Measurements from ENCODE around the gene NCMAP.
A peak's percentile ranks its signal among the peaks of the same experiment; 100 is the strongest.

NCMAP gene

DNA sequence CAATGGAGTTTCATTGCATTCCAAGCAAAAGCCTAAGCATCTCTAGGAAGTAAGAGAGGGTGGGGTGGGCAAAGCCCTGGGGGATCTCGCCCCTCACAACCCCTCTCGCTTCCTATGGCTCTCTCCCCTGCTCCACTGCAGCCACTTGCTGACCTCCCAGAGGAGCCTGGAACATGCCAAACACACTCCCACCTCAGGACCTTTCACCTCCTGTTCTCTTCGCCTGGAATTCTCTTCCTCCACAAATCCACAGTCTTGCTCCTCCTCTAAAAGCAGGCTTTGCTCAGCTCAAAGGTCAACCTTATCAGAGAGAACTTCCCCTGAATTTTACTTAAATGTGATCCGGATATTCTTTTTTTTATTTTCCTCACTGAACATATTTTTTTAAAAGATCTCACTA, 66.3 kb downstream of the NCMAP start:
- DNase-seq (ENCODE audit: low read depth) = no peak

DNA sequence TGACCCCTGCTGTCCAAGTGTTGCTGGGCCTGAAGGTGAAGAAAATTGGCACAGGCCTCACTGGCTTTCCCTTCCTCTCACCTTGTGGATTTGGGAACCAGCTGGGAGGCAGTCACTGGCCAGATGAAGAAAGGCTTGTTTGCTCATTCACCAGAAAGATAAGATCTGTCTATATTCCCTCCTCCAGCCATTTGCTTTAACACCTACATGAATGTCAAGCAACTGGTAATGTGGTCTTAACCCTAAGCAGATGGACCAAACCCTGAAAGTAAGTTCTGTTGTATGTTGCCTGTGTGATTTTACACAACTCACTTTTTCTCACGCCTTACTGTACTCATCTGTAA, 76.9 kb downstream of the NCMAP start:
- no peak for DNase-seq (ENCODE audit: low read depth)

DNA sequence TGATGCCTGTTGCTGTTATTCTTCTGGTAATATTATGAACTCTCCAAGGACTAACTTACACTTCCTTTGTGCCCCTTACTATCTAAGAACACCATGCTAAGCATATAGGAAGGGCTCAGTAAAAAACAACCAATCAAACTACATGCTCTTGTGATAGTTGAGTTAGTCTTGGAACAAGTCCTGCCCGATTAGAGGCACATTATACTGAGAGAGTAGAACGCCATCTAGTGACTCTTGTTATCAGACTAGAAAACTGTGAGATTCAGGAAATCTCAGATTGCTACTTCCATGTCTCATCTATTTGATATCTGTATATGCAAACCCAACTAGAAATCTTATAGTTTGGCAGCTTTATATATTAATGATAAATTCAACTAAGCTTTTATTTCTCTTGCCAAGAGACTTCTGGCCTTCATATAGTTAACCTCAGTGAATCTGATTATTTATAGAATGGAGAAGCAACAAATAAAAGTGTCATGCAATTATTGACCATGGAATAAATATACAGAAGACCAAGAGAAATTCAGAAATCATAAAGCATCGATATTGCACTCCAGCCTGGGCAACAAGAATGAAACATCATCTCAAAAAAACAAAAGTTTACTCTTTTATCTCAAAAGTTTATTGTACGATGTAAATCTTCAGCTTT, 79.4 kb downstream of the NCMAP start:
- DNase-seq (ENCODE audit: low read depth) = no peak

DNA sequence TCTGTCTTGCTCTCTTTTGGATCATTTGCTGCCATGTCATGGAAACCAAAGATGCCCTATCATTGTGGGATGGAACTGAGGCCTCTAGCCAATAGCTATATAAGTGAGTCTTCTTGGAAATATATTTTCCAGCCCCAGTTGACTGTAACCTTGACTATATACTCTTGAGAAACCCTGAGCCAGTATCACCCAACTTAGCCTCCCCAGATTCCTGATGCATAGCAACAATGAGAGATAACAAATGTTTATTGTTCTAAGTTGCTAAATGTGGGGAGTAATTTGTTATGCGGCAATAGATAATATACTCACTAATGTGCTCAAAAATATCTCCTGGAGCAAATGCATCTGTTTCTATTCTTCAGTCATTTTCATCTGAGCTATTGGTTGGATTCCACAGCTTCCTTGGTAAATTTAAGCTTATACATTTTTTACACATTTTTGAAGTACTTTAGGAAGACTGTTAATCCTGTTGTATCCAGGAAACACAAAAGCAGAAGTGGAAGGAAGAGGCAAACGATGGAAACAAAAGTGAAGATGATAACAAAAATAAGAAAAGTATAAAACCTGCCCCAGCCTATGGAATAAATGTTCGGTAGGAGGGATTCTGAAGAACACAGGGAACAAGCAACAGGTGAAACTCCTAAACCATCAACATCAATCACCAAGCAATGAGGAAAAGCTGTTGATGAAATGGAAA, 80.9 kb downstream of the NCMAP start:
- no peak for DNase-seq (ENCODE audit: low read depth)

DNA sequence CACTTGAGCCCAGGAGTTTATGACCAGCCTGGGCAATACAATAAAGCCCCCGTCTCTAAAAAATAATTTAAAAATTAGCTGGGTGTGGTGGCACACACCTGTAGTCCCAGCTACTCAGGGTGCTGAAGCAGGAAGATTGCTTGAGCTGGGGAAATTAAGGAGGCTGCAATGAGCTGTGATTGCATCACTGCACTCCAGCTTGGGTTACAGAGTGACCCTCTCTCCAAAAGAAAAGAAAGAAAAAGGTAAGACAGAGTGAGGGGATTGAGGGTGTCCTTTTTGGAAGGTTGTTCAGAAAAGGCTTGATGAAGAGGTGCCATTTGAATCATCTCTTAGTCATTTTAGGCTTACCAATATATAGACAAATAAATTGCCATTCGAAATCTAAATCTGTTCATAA, 83.2 kb downstream of the NCMAP start:
- DNase-seq (ENCODE audit: low read depth) = no peak

DNA sequence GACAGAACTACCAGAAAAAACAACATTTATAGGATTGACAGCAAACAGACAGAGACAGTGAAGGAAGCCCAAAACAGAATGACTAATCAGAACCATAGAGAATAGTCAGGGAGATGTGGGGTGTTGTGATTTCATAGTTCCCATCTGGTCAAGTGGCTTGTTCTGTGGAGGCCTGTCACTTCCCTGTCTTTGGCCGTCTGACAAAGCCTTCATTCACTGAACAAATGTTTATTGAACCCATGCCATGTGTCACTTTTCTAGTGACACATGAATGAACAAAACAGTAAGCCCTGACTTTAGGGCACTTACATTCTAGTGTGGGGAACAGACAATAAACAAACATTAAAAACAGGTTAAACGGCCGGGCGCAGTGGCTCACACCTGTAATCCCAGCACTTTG, 84.0 kb downstream of the NCMAP start:
- no peak for DNase-seq (ENCODE audit: low read depth)

DNA sequence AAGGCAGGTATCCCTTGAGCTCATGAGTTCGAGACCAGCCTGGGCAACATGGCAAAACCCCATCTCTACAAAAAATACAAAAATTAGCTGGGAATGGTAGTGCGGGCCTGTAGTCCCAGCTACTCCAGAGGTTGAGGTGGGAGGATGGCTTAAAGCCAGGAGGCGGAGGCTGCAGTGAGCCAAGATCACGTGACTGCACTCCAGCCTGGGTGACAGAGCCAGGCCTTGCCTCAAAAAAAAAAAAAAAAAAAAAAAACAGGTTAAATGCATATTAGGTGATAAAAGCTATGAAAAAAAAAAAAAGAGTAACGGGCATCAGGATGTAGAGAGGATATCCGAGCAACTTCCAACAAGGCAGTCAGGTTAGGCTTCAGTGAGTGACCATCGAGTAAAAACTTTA, 84.4 kb downstream of the NCMAP start:
- no peak for DNase-seq (ENCODE audit: low read depth)

DNA sequence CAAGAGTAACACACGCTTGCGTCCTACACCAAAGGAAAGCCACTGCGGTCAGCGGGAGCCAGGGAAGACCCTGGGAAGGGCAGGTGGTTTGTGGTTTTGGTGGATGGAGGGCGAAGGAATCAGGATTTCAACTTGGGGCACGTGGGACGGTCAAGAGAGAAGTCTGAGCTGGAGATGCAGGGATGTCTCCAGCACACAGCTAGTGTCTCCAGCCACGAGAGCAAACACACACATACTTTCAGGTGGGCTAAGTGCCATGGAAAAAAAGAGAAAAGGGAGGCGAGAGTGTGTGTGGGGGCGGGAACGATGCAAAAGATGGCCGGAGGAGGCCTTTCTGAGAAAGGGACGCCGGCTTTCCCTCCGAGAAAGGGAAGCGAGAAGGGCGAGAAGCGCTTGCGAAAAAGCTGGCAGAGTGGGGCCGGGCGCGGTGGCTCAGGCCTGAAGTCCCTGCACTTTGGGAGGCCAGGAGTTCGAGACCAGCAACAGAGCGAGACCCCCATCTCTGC, 85.8 kb downstream of the NCMAP start:
- peak; percentile 17 for DNase-seq (ENCODE audit: low read depth)

DNA sequence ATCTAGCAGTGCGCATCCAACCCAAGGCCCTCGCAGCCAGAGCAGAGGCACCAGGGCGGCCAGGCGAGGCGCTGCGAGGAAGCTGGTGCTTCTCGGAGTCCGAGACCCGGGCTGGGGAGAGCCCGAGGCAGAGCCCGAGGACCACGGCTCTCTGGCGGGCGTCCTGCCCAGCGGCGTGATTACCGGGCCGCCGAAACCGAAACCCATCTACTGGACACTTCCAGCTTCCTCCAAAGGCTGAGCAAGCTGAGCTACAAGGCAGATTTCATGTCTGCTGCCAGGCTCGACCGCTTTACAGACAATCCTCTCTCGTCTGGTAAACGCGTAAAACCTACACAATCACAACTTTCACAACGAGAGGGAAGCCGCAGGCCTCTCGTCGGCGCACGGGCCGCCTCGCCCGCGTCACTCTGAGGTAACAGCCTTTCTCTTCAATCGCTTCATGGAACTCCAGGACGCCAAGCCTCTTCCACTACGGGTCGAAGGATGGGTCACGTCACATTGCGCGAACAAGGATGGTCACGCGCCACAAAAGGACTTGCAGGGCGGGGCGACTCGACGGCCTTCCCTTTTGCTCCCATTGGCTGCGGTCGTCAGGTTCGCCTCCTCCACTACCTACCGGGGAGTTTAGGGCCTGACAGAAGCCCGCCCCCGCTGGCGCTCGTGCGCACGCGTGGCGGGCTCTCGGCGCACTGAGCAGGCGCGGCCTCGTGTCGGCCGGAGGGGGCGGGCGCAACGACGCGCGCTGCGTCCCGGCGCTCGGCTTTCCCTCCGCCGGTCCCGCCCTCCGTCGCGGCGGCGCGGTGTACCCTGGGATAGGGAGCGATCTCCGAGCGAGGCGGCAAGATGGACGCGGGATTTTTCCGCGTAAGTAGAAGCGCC, 86.8 kb downstream of the NCMAP start, which contains the start of gene SRRM1:
SRRM1 (plus strand) TSS at position 822 of the 882 bp plus-strand sequence; CDS start at position 847, 25 bp downstream.
- peak; percentile 98 for DNase-seq (ENCODE audit: low read depth)

DNA sequence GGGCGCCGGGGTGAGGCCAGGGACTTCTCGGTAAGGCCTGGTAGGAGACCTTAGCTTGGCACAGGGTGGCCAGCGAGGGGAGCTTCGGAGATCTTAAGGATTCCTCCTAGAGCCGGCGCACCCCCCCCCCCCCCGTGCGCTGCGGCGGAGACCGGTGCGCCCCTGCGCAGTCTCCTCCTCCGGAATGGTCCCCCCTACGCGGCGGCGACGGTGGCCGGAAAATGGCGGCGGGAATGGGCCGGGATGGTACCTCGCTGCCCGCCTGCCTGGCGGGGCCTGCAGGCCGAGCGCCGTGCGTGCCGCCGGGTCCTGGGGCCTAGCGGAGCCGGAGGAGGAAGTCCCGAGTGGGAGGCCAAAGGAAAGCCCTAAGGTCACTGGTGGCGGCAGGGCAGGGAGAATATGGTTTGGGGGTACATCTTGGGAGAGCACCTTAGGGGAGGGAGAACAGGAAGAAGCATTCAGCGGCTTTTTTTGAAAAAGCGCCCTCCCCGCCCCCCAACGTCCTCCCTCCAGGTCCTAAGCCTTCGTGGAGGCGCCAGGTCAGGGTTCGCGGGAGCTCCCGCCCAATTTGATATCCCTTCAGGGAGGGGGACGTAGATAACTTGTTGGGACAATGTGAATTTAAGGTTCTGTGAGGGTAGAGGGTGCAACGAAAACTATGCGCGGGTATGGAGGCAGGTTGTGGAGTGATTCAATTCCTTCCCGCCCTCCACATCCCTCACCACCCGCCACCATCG, 87.6 kb downstream of the NCMAP start:
- peak; percentile 40 for DNase-seq (ENCODE audit: low read depth)

DNA sequence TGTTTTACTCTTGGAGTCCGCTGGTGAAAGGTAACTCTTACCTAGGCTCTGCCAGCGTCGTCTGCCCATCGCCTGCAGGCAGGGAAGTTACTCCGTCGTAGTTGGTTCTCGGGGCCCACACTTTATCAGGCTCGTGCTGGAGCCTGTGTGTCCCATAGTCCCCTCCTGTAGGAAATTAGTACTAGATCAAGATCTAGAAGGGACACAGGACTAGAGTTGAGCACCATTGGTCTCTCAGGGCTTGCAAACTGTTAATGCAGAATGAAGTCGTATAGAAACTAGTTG, 88.2 kb downstream of the NCMAP start:
- DNase-seq (ENCODE audit: low read depth) = no peak

DNA sequence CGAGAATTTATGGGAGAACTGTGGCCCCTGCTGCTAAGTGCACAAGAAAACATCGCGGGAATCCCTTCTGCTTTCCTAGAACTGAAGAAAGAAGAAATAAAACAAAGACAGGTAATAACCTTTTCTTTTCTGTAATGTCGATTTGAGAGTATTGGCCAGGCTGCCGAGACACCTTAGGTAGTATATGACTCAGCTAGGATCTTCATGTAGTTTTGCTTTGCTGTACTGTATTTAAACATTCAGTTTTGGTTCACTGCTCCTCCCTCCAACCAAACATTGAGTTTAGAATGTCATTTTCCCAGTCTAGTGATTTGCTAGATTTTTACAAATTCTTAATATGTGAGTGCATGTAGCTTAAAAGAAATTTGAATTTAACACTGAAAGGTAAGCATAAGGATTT, 93.0 kb downstream of the NCMAP start:
- DNase-seq (ENCODE audit: low read depth) = no peak

DNA sequence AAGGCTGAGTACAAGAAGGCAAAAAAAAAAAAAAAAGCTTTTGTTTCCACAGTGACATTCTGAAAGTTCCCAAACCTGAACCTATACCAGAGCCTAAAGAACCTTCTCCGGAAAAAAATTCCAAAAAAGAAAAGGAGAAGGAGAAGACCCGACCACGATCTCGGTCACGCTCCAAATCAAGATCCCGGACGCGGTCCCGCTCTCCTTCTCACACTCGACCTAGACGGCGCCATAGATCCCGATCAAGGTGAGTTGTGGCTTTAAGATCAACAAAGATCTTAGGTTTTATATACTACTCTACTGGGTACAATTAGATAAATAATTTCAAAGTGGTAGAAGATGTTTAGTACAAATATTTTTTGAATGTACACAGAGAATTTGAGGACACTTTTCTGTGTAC, 96.5 kb downstream of the NCMAP start:
- no peak for DNase-seq (ENCODE audit: low read depth)

DNA sequence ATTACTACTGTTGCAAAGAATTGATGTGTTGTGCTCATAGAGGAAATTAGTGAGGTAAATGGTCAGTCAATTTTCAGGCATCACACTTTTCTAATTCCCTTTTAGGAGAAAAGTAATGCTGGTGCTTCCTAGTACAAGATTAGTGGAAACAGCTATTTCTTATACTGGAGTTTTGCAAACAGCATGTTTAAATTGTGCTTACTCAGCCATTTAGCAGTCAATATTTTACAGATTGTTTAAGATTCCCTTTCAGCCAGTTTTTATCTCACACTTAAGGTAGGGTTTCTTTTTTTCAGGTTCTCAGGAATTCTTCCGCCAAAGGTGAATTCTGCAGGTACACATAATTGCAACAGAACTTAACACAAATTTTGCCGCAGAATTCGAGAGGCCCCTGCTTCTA, 98.1 kb downstream of the NCMAP start:
- no peak for DNase-seq (ENCODE audit: low read depth)

DNA sequence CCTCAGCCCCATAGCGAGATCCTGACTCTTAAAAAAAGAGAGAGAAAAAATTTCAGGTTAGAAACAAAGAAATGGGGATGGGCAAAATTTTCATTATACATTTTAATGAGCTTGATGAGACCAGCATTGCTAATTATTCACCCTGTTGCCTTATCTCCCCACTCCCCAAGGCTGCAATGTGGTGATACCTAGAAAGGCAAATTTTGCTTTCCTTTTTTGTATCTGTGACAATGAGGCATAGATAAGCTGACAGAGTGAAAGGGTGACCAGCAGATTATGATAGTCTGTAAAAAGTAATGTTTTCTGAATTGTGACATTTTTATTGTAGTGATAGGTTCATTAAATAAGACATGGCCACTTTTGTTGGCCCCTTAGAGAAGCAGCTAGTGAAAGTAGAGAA, 100.2 kb downstream of the NCMAP start:
- no peak for DNase-seq (ENCODE audit: low read depth)

DNA sequence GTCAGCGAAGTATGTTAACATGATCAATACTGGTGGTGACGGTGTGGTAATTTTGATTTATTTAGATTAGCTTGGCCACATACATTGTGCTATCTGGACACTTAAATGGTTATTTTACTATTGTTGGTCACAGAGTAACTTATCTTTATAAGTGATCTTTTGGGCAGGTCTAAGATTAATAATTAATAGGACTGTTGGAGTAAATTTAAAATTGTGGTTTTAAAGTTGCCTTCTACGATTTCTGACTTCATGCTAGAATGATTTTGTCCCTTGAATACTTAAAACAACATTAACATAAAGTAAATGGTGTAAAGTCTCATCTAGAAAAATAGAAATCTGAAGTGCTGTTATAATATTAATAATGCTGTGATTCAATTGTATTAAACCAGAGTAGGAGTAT, 101.9 kb downstream of the NCMAP start:
- no peak for DNase-seq (ENCODE audit: low read depth)

All from activated T-cell treated with anti-CD3 and anti-CD28 coated beads for 24 hours (primary cell).